Activated CD8-positive, alpha-beta memory T cell treated with anti-CD3 and anti-CD28 coated beads for 1 hour (primary cell): Measurements from ENCODE around the gene IFNA14.
"Not testable (repeated sequence)": the region's sequence is repeated elsewhere in the genome, so short reads cannot be mapped to it uniquely, and the experiment has no call there.

Source experiments
- DNase-seq, 2 donors: peaks; one replicate each; pipeline ENCODE4 v3.0.0-alpha.2; 2020; ENCODE audit warnings: low read depth in 1 of 2; ENCODE audit errors: extremely low read depth in 1 of 2

Gene IFNA14

DNA sequence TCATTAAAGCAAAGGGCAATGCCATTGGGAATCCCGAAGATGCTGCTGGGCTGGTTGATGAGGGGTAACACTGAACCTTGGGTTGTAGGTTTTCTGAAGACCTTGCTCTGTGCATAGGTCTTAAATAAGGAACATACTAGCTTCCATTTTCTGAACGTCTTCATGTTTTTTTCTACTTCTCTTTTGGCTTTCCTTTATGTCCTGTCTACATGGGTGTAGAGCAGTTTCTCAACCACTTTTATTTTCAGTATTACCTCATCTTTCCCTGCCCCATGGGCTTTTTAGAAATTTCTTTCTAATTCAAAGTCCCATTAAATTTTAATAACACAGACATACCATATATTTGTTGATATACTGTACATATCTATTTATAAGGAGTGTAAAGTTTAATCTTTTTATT lies at the start of gene IFNA14:
TSS of gene IFNA14 (minus strand) at position 95 of the 400 bp plus-strand sequence. CDS start at position 25, 70 bp downstream.
- DNase-seq, result no peak

DNA sequence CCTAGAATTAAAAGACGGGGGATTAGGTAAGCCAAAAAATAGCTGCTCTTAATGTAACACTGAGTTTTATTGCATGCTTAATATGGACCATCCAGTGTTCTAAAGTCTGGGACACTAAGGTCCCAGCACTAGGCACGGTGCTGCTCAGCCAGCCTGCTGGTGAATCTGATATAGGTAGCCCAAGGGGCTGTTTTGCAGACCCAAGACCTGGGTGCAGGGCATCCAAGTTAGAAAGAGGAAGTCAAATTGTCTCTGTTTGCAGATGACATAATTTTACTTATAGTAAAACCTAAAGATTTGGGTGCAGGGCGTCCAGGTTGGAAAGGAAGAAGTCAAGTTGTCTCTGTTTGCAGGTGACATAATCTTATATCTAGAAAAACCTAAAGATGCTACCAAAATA lies 47.5 kb upstream of the IFNA14 start:
- no peak for DNase-seq

DNA sequence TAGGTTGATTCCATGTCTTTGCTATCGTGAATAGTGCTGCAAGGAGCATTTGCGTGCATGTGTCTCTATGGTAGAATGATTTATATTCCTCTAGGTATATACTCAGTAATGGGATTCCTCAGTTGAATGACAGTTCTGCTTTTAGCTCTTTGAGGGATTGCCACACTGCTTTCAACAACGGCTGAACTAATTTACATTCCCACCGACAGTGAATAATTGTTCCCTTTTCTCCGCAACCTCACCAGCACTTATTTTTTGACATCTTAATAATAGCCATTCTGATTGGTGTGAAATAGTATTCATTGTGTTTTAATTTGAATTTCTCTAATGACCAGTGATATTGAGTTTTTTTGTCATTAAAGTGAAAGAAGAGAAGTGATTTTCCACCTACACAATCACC lies 46.9 kb upstream of the IFNA14 start:
- DNase-seq, result no peak

DNA sequence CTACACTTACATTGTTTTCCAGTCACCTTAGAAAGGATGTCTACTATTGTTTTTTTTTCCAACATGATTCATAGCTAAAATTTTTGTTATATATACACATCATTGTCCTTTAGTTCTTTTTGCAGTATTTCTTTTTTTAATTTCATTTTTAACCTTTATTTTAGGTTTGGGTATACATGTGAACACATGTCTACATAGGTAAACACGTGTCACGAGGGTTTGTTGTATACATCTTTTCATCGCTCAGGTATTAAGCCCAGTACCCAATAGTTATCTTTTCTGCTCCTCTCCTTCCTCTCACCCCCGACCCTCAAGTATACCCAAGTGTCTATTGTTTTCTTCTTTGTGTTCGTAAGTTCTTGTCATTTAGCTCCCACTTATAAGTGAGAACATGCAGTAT lies 46.3 kb upstream of the IFNA14 start:
- DNase-seq, result no peak

DNA sequence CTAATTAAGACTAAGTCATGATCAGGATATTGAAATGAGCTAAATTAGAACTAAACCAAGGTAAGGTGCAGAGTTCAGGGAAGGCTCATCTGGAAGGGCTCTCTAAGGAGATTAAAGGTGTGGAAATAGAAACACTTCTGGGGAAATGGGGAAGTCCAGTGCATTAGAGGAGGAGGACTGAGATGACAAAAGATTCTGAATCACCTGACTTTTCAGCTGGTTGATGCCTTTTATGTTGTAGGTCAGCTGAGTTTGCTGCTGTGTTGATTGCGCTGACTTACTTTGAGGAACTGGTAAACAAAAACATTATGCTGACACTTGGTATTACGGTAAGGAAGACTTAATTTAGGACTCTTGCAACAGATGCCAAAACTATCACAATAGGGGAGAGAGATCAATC lies 41.5 kb upstream of the IFNA14 start:
- no peak for DNase-seq

DNA sequence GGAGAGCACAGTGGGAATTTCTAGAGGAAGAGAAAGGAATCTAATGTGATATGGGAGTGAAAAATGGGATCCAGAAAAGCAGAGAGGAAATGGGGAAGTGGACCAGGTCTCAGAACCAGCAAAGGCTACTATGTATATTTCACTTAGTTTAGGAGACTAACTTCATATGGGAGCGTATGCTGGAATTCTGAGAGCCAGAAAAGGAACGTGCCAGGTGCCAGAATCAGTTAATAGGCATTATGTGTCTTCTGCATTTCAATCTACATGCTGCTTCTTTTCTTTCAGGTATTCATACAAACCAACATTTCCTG lies 28.5 kb upstream of the IFNA14 start:
- no peak for DNase-seq

DNA sequence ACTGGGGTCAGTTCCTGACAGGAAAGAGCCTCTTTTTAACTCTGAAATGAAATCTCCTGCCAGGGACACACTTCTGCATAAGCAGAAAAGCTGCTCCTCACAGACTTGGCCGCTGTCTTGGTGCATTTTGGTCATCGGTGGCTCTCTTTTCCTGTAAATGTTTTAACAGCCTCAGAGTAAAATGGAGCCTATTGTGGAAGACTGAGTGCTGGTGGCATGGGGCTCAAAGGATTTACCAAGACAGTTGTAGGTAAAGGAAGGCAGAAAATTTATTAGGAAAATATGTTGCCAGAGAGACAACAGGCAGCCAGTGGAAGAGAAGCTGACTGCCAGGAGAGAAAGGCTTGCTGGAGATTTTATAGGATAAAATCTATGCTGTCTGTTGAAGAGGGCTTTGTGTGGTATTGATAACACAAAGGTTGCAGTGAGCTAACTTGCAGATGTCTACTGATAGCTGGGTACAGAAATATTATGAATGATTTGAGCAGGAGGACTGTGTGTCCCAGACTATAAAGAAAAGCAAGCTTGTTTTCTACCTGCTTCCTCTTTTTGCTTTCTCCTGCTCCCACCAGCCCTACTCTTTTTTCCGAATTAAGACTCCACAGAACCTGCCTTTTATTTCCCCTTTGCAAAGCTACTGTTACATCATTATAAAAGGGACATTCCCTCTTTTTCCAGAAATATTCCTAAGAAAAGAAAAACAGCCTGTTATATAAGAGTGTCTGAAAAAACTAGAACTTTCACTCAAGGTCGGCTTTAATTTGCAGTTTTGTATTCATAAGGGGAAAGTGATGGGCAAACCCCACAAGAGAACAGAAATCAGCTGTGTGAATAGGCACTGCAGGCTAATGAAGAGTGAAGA lies 27.9 kb upstream of the IFNA14 start:
- DNase-seq, result no peak

DNA sequence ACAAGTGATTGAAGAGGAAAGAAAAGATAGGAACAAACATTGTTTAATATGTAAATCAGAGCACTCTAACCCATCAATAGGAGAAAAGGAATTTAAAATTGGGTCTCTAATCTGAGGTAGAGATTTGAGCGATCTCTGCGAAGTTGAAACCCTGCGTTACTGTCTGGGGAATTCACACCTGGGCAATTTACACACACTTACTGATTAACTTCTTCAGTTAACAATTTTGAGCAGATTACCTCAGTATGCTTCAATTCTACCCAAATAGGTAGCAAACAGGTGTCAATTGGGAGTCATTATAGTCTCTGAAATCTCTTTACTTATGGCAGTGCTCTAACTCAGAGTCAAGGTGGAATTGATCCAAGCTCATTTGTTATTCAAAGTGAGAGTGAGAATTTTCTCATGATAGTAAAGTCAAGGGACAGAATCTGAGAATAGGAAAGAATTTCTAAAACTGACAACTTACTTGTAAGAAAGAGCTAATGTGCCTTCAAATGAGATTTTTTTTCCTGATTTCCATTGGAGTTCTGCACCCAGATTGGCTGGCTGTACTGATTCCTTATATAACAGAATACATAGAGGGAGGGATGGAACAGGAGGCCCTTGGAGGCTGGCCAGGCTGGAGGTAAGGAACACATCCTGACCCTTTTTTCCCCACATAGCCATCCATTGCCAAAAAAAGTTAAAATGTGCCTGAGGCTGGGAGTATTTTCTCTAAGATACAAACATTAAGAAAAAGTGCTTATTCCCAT lies 27.1 kb upstream of the IFNA14 start:
- no peak for DNase-seq

DNA sequence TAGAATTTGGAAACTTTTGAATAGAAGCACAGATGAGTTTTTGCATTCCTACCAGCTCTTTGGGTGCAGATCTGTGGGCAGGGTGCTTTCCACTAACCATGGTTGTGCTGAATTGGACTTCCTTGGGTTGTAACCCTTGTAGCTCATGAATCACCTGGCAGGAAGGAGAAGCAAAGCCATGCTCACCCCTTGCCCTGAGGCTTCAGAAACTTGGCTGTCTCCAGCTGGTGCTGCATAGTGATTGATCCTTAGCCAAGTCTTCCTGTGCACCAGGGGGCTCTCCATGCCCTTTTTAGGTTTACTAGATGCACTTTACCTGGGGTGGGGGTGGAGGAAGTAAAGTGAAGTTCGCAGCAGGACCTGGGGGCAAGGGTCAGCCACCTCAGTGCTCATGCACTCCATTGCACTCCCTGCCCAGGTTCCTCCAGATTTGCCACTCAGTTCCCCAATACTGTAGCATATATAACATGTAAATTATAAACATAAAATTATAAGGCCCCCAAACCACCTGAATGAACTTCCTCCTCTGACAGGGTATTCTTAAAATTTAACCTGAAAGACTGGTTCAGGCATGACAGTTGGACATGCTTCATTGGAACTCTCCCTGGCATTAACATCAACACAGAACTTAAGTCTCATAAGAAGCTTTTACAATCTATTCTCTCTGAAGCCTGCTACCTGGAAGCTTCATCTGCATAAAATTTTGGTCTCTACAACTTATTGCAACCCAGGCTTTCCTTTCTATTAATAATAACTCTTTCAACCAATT lies 25.8 kb upstream of the IFNA14 start:
- no peak for DNase-seq

DNA sequence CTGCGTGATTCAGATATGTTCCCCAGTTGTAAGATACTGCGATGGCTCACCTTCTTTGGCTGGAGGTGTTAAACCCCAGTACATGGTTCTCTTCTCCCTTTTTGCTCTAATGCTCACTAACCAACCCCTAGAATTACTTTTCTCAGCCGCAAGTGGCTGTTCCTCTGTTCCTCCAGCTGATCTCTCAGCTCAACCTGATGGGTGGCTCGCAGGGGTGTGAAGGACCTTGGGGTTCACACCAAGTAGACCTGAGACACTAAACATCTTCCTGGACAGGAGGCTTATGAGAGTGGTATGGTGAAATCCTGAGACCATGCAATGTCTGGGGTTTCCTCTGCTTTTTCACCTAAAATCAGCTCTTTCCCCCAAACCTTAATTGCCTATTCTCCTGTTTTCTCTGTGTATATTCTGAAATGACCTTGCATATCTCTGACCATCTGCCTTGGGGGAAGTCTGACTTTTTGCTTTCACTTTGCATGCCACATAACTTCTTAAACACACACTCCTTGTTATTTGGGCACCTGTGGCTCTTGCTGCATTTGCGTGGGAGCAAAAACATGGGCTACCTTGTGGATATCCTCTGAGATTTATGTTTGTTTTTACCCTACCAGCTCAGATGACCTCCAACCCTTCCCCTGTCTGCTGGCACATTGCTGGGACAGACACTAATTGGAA lies 15.9 kb upstream of the IFNA14 start:
- DNase-seq, result no peak

DNA sequence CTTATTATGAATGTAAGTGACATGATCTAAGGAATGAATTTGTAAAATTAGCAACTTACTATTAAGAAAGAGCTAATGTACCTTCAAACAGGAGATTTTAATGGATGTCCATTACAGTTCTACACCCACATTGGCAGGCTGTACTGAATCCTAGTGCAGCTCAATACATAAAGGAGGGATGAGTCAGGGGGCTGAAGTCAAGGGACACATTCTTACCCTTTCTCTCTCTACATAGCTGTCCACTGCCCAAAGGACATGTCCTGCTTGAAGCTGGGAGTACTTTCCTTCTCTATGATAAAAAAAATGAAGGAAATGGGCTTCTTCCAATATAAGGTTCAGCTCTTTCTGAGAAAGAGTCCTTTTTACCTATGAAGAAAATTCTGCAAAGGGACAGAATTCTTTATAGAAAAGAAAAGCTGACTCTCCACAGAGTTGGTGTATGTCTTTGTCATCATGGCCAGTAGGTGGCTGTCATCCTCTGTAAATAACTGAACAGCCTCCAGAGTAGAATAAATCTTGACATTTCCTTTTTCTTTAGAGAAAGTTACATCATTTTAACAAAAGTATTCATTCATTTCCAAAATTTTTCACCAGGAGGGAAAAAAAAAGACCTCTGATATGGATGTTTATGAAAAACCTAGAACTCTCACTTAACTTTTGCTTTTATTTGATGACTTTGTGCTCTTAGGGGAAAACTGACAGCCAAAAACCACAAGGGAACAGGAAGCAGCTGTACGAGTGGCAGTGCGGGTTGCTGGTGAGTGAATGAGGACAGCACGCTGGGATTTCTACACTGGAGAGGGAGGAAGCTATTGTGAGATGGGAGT lies 13.1 kb upstream of the IFNA14 start:
- DNase-seq, result no peak

DNA sequence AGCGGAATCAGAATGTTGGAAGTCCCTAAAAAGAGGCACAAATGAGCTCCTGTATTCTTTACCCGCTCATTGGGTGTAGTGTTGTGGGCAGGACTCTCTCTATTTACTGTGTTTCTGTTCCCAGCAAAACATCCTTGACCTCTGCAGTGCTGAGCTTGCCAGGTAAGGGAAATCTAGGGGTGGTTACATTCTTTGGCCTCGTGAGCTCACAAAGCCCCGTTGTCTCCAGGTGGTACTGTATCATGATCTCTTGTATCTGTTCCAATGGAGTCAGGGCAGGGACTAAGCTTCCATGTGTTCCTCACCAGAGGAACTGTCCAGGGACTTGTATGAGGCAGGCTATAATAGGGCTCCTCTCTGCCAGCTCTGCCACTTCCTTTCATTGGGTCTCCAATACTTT lies 11.8 kb upstream of the IFNA14 start:
- no peak for DNase-seq

DNA sequence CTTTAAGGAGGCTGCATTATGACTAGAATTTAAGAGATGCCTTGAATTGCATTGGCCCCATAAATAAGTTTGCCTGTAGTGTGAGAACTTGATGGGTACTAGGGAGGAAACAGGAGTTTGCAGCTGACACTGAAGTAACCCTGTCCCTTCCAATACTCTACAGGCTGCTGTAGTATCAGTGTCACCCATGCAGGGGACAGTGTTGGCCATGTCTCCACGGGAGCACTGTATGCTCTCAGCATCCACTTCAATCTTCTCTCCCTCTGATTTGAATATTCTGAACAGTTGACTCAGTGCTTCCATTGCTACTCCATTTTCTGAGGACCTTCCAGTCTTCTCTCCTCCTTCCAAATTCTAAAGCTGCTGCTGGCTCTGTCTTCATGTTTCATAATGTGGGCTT lies 11.4 kb upstream of the IFNA14 start:
- no peak for DNase-seq

DNA sequence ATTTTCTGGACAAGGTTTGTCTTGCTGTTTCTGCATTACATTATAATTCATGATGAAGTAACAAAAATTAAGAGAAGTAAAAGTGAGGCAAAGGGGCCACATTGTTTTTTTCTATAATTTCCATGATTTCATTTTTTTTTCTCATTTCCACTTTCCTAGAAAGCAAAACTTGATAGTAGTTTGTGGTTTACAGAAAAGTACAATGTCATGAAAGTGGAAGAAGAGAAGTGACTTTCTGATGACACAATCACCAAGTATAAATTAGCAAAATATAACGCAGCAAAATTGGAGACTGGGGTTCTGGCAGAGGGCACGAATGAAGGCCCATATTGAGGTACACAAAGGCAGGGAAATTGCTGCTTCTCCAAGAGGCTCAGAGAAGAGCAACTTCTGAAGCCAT lies 5.0 kb upstream of the IFNA14 start:
- no peak for DNase-seq

DNA sequence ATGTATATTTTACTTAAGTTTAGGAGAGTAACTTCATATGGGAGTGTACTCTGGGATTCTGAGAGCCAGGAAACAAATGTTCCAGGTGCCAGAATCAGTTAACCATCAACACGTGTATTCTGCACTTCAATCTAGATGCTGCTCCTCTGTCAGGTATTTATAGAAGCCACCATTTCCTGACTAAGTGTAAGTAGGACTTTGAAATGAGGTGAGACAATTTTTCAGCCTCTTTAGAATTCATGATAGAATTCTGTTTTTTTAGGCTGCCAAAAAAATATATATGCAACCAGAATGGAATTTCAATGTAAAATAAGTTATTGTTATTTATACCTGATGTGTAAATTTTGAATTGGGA lies 3.5 kb downstream of the IFNA14 start:
- DNase-seq, result not testable (repeated sequence)

DNA sequence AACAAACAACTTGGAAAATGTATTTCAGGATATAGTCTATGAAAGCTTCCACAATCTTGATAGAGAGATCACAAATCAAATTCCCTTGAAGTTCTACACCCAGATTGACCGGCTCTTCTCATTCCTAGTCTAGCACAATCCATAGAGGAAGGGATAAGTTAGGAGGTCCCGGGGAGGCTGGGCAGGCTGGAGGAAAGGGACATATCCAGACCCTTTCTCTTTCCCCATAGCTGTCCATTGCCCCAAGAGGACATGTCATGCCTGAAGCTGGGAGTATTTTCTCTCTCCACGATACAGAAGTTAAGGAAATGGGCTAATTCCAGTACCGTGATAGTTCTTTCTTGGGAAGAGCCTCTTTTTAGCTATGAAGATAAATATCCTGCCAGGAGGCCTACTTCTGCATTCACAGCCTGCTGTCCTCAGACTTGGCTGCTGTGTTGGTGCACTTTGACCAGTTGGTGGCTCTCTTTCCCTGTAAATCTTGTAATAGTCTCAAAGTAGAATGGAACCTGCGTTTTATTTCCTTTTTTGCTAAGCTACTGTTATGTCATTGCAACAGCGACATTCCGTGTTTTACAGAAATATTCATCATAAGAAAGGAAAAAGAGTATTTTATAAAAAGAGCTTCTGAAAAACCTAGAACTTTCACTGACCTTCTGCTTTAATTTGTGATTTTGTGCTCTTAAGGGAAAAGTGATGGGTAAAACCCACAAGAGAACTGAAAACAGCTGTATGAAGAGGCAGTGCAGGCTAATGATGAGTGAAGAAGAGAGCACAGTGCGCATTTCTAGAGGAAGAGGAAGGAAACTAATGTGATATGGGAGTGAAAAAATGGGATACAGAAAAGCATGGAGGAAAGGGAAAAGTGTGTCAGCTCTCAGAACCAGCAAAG lies 4.1 kb downstream of the IFNA14 start:
- DNase-seq, result not testable (repeated sequence)

DNA sequence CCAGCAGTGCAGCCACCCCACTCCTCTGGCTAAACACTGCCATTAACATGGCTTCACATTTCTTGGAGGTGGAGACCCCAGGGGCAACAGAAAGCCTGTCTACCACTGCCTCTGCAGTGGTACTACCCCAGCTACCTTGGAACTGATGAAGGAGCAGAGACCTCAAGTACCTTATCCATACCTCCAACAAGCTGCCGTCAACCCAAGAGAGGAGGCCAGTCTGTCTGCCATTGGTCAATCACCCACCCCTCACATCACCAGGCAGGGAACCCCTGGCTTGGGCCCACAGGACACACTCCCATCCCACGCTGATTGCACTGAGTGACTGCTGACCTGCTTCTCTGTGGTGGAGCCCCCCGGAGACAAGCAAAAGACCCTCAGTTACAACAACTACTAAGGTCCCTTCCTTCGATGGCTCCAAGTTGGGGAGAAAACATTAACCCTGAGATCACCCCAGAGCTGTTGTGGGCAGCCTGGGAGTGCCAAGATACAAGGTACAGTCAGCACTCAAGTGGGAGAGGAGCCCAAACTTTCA lies 5.6 kb downstream of the IFNA14 start:
- no peak for DNase-seq

DNA sequence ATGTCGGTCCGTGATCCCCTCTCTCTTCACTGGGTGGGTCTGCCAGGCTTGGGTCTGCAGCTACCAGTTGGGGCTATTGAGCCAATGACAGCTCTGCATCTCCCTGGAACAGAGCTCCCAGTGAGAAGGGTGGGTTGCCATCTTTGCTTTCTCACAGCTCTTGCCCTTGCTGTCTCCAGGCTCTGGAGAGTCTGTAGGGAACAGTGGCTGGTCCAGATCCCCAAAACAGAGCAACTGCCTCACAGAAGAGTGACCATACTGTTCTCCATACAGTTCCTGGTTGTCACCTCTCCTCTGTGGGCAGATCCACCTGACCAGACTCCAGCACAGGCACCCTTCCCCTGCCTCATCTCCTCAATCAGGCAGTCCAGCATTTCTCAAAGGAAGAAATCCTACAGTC lies 6.5 kb downstream of the IFNA14 start:
- DNase-seq, result no peak

DNA sequence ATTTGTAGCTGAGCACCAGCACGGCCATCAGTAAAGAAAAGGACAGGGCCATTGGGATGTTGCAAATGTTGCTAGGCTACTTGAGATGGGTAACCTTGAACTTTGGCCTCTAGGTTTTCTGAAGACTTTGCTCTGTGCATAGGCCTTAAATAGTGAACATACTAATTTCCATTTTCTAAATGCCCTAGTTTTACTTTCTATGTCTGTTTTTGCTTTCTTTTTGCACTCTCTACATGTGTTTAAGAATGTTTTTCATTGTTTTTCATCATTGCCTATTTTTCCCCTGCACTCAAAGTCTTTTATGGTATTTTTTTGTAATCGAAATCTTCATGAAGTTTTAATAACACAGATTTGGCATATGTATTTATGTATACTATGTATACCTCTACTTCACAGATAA lies 11.7 kb downstream of the IFNA14 start, which contains the start of gene IFNA17:
TSS of gene IFNA17 (minus strand) at position 101 of the 400 bp plus-strand sequence. CDS start at position 52, 49 bp downstream.
- no peak for DNase-seq
